K562 (cell line): ENCODE results near the gene ERAS. TPM values are rescaled to one million over a fixed set of nuclear protein-coding genes. Genes with fewer than 3 reads are reported as not detected.

Experiments
- CREM ChIP-seq: IDR thresholded peaks from 2 replicates; pipeline ENCODE4 v1.6.1; 2014; ENCODE audit warnings: antibody characterized with exemption, low read depth
- FOXK1 ChIP-seq: sonication (generic); formaldehyde crosslinking; IDR thresholded peaks from 2 replicates; pipeline ENCODE4 v1.8.0; 2022; ENCODE audit warnings: missing genetic modification reagents, mild to moderate bottlenecking, borderline replicate concordance
- MEF2A ChIP-seq: IDR thresholded peaks from 2 replicates; pipeline ENCODE4 v1.6.1; 2011; ENCODE audit warnings: low read depth, mild to moderate bottlenecking, low read length, moderate library complexity; ENCODE audit not compliant: control insufficient read depth
- REST ChIP-seq, 2 experiments: fragments of 450-650 bp; formaldehyde crosslinking in 1 of 2; IDR thresholded peaks; 2 replicates each; pipeline versions ENCODE4 v1.4.0 to v1.6.1; 2014 to 2020; ENCODE audit warnings: mild to moderate bottlenecking in 2 of 2, borderline replicate concordance in 1 of 2, low read depth in 1 of 2
- SMARCB1 ChIP-seq: IDR thresholded peaks from 2 replicates; pipeline ENCODE4 v1.6.1; 2011; ENCODE audit warnings: improper control_type of control experiment, low read depth; ENCODE audit not compliant: insufficient read length
- TEAD2 ChIP-seq: fragments of 450-650 bp; IDR thresholded peaks from 2 replicates; pipeline ENCODE4 v1.6.1; 2016; ENCODE audit warnings: missing genetic modification characterization, control low read depth, missing compliant biosample characterization
- ZBTB7A ChIP-seq: IDR thresholded peaks from 2 replicates; pipeline ENCODE4 v1.6.1; 2011; ENCODE audit warnings: low read depth, mild to moderate bottlenecking, low read length, moderate library complexity, borderline replicate concordance; ENCODE audit not compliant: control insufficient read depth
- ZC3H8 ChIP-seq: fragments of 450-650 bp; IDR thresholded peaks from 2 replicates; pipeline ENCODE4 v1.6.1; 2017
- ZNF217 ChIP-seq: sonication (generic); formaldehyde crosslinking; IDR thresholded peaks from 2 replicates; pipeline ENCODE4 v1.8.0; 2022; ENCODE audit warnings: mild to moderate bottlenecking, missing genetic modification reagents
- ZNF431 ChIP-seq: sonication (generic); formaldehyde crosslinking; IDR thresholded peaks from 2 replicates; pipeline ENCODE4 v1.8.0; 2022; ENCODE audit warnings: mild to moderate bottlenecking, missing genetic modification reagents
- polyA plus RNA-seq, 8 experiments: library from polyadenylated mRNA; depleted of rRNA in 4 of 8; stranded (reverse) in 5 of 8; unstranded in 3 of 8; fragments of >200 nt; fragmentation: Nextera tagmentation in 2 of 8; fragmentation: Illumina TruSeq in 1 of 8; extraction: Ambion mirVana in 2 of 8; extraction: Trizol in 1 of 8; gene quantifications; 2 replicates each; pipeline versions ENCODE4 v1.2.1 to v1.2.3, GENCODE V29; 2011 to 2014; ENCODE audit warnings: inconsistent platforms in 1 of 8, missing spikeins in 1 of 8
- total RNA-seq, 7 experiments: library from RNA; depleted of rRNA in 6 of 7; stranded (reverse); fragments of >200 nt in 6 of 7; fragmentation: Illumina TruSeq in 2 of 7; extraction: Trizol in 2 of 7; gene quantifications; 2 replicates each; pipeline versions ENCODE4 v1.2.1 to v1.2.3, GENCODE V29; 2011 to 2021; ENCODE audit warnings: low replicate concordance in 1 of 7
- TF ChIP-seq, protein P1 (sequence below): fragments of 450-650 bp; IDR thresholded peaks from 2 replicates; pipeline ENCODE4 v1.6.1; 2016; ENCODE audit warnings: low read depth

The ERAS gene
- total and polyA plus RNA-seq, 9 of the 15 experiments (the other 6 are each of a cell fraction or from before 2014, with no cell fraction given) = 0.07 to 0.12 TPM; not detected in 7

GRCh38 chrX:48785540-48786214, 40.6 kb upstream of the ERAS start (continued):
- no peak for TF ChIP-seq REST (IDR thresholded peaks at IDR 0.05; ENCODE audit: borderline replicate concordance)
- TF ChIP-seq REST (CRISPR knock-in tag; IDR thresholded peaks at IDR 0.05; ENCODE audit: low read depth) = 0 out of 2 replicates have a peak, but pooled peaks have one; percentile 35
- TF ChIP-seq, protein P1, sequence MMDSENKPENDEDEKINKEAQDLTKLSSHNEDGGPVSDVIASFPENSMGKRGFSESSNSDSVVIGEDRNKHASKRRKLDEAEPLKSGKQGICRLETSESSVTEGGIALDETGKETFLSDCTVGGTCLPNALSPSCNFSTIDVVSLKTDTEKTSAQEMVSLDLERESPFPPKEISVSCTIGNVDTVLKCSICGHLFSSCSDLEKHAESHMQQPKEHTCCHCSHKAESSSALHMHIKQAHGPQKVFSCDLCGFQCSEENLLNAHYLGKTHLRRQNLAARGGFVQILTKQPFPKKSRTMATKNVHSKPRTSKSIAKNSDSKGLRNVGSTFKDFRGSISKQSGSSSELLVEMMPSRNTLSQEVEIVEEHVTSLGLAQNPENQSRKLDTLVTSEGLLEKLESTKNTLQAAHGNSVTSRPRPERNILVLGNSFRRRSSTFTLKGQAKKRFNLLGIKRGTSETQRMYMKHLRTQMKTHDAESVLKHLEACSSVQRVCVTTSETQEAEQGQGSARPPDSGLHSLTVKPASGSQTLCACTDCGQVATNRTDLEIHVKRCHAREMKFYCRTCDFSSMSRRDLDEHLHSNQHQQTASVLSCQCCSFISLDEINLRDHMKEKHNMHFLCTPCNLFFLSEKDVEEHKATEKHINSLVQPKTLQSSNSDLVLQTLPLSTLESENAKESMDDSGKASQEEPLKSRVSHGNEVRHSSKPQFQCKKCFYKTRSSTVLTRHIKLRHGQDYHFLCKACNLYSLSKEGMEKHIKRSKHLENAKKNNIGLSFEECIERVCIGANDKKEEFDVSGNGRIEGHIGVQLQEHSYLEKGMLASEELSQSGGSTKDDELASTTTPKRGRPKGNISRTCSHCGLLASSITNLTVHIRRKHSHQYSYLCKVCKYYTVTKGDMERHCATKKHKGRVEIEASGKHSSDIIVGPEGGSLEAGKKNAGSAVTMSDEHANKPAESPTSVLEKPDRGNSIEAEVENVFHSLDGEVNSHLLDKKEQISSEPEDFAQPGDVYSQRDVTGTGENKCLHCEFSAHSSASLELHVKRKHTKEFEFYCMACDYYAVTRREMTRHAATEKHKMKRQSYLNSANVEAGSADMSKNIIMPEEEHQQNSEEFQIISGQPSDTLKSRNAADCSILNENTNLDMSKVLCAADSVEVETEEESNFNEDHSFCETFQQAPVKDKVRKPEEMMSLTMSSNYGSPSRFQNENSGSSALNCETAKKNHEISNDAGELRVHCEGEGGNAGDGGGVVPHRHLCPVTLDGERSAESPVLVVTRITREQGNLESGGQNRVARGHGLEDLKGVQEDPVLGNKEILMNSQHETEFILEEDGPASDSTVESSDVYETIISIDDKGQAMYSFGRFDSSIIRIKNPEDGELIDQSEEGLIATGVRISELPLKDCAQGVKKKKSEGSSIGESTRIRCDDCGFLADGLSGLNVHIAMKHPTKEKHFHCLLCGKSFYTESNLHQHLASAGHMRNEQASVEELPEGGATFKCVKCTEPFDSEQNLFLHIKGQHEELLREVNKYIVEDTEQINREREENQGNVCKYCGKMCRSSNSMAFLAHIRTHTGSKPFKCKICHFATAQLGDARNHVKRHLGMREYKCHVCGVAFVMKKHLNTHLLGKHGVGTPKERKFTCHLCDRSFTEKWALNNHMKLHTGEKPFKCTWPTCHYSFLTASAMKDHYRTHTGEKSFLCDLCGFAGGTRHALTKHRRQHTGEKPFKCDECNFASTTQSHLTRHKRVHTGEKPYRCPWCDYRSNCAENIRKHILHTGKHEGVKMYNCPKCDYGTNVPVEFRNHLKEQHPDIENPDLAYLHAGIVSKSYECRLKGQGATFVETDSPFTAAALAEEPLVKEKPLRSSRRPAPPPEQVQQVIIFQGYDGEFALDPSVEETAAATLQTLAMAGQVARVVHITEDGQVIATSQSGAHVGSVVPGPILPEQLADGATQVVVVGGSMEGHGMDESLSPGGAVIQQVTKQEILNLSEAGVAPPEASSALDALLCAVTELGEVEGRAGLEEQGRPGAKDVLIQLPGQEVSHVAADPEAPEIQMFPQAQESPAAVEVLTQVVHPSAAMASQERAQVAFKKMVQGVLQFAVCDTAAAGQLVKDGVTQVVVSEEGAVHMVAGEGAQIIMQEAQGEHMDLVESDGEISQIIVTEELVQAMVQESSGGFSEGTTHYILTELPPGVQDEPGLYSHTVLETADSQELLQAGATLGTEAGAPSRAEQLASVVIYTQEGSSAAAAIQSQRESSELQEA = peak; percentile 33; the same call in 1 of the 2 replicates
- TF ChIP-seq SMARCB1 = no peak
- TF ChIP-seq ZNF217 (CRISPR knock-in tag) = no peak
- TF ChIP-seq MEF2A = no peak
- no peak for TF ChIP-seq FOXK1 (CRISPR knock-in tag)
- TF ChIP-seq ZNF431 (CRISPR knock-in tag) = no peak
- peak; percentile 66 for TF ChIP-seq CREM
- TF ChIP-seq ZC3H8 = no peak
- no peak for TF ChIP-seq ZBTB7A
- TF ChIP-seq TEAD2 = no peak
